Neuronal stem cell (in vitro differentiated cells): ENCODE results near the gene RTKN2. TPM values are rescaled to one million over a fixed set of nuclear protein-coding genes. Genes with fewer than 3 reads are reported as not detected.
A peak's percentile ranks its signal among the peaks of the same experiment; 100 is the strongest.

ENCODE experiments used
- DNase-seq: peaks from one replicate; pipeline ENCODE4 v3.0.0-alpha.2; 2013; ENCODE audit warnings: low spot score
- H2AFZ ChIP-seq: one replicate; pipeline ENCODE4 v1.6.1; 2013; ENCODE audit warnings: mild to moderate bottlenecking, low read length, inconsistent platforms
- H2AK5ac ChIP-seq: 2 replicates; pipeline ENCODE4 v1.6.1; 2013; ENCODE audit warnings: low read depth, mild to moderate bottlenecking, inconsistent platforms, low read length, moderate library complexity, mixed read lengths
- H2BK120ac ChIP-seq: 2 replicates; pipeline ENCODE4 v1.6.1; 2013; ENCODE audit warnings: low read depth, mild to moderate bottlenecking, inconsistent platforms, low read length, moderate library complexity, mixed read lengths
- H2BK12ac ChIP-seq: one replicate; pipeline ENCODE4 v1.6.1; 2013; ENCODE audit warnings: low read length, inconsistent platforms
- H2BK15ac ChIP-seq: 2 replicates; pipeline ENCODE4 v1.6.1; 2013; ENCODE audit warnings: mild to moderate bottlenecking, low read length, inconsistent platforms, mixed read lengths
- H2BK5ac ChIP-seq: one replicate; pipeline ENCODE4 v1.6.1; 2013; ENCODE audit warnings: inconsistent platforms, mild to moderate bottlenecking, low read length, moderate library complexity
- H3K14ac ChIP-seq: one replicate; pipeline ENCODE4 v1.6.1; 2013; ENCODE audit warnings: low read length, inconsistent platforms
- H3K18ac ChIP-seq: 2 replicates; pipeline ENCODE4 v1.6.1; 2013; ENCODE audit warnings: low read length, inconsistent platforms
- H3K23ac ChIP-seq: 2 replicates; pipeline ENCODE4 v1.6.1; 2013; ENCODE audit warnings: low read depth, mild to moderate bottlenecking, mixed read lengths, low read length, inconsistent platforms; ENCODE audit not compliant: poor library complexity
- H3K27ac ChIP-seq: replicated peaks from 3 replicates; pipeline ENCODE4 v1.5.1; 2013; ENCODE audit warnings: low read length, inconsistent platforms
- H3K27me3 ChIP-seq, 3 experiments: 2 replicates each; pipeline ENCODE4 v1.6.1; 2013; ENCODE audit warnings: low read length in 3 of 3, mild to moderate bottlenecking in 2 of 3, inconsistent platforms in 1 of 3, low read depth in 1 of 3, mixed read lengths in 1 of 3, moderate library complexity in 1 of 3; ENCODE audit not compliant: control insufficient read depth in 3 of 3, insufficient read depth in 3 of 3
- H3K36me3 ChIP-seq, 2 donors: replicated peaks in 1 of 2; 2 replicates each; pipeline ENCODE4 v1.6.1; 2013; ENCODE audit warnings: low read length in 2 of 2; ENCODE audit not compliant: control insufficient read depth in 2 of 2, insufficient read depth in 2 of 2
- H3K4ac ChIP-seq: 2 replicates; pipeline ENCODE4 v1.6.1; 2013; ENCODE audit warnings: inconsistent platforms, mild to moderate bottlenecking, low read length, moderate library complexity
- H3K4me1 ChIP-seq, 2 donors: 1 replicate in 1 of 2; 2 replicates in 1 of 2; pipeline ENCODE4 v1.6.1; 2013; ENCODE audit warnings: low read length in 2 of 2, low read depth in 1 of 2; ENCODE audit not compliant: control insufficient read depth in 2 of 2, insufficient read depth in 1 of 2
- H3K4me2 ChIP-seq: one replicate; pipeline ENCODE4 v1.6.1; 2013; ENCODE audit warnings: mild to moderate bottlenecking, low read length, inconsistent platforms; ENCODE audit not compliant: insufficient read depth, poor library complexity, severe bottlenecking
- H3K4me3 ChIP-seq, 2 donors: 2 replicates each; pipeline ENCODE4 v1.5.1; 2013; ENCODE audit warnings: low read length in 2 of 2, mild to moderate bottlenecking in 2 of 2, inconsistent platforms in 1 of 2, moderate library complexity in 1 of 2
- H3K79me1 ChIP-seq: one replicate; pipeline ENCODE4 v1.6.1; 2013; ENCODE audit warnings: low read depth, mild to moderate bottlenecking, inconsistent platforms, low read length, moderate library complexity
- H3K9ac ChIP-seq: one replicate; pipeline ENCODE4 v1.6.1; 2013; ENCODE audit warnings: mild to moderate bottlenecking, low read depth, low read length, inconsistent platforms; ENCODE audit not compliant: poor library complexity
- H3K9me3 ChIP-seq, 2 donors: replicated peaks in 1 of 2; 2 replicates each; pipeline versions ENCODE3 to v1.6.1; 2013; ENCODE audit warnings: low read length in 2 of 2, mild to moderate bottlenecking in 2 of 2, inconsistent platforms in 1 of 2, low read depth in 1 of 2, mixed read lengths in 1 of 2, moderate library complexity in 1 of 2; ENCODE audit not compliant: control insufficient read depth in 2 of 2, insufficient read depth in 1 of 2
- H4K8ac ChIP-seq: one replicate; pipeline ENCODE4 v1.6.1; 2013; ENCODE audit warnings: low read depth, mild to moderate bottlenecking, inconsistent platforms, low read length, moderate library complexity
- H4K91ac ChIP-seq: one replicate; pipeline ENCODE4 v1.6.1; 2013; ENCODE audit warnings: low read length, low read depth, mild to moderate bottlenecking, inconsistent platforms; ENCODE audit not compliant: poor library complexity
- WGBS, 2 donors: extraction: QIAGEN DNeasy Blood & Tissue Kit; methylation state at CpG; one replicate each; pipeline ENCODE4 v1.1.7; 2013; ENCODE audit warnings: missing lambda C conversion rate in 2 of 2, mixed read lengths in 1 of 2; ENCODE audit not compliant: insufficient read length in 2 of 2, insufficient replicate concordance in 1 of 2; ENCODE audit errors: extremely low coverage in 2 of 2; 5-methylcytosine and 5-hydroxymethylcytosine counted together
- polyA plus RNA-seq, 2 experiments: library from polyadenylated mRNA; stranded (reverse); fragments of 200-250 nt; gene quantifications; one replicate each; pipeline ENCODE4 v1.2.3, GENCODE V29; 2013

The RTKN2 gene
- 20.9 TPM for polyA plus RNA-seq (2013, experiment 1 of 2)
- polyA plus RNA-seq (2013, experiment 2 of 2), result 21.1 TPM

- H3K4me2 ChIP-seq, result peak within 1 kb of the TSS; percentile 75
- peak within 1 kb of the TSS; percentile 94 to 99 for H3K4me3 ChIP-seq
- WGBS, 2 donors, result no CpG with 5 or more reads among the region's 63 CpGs
- H2BK120ac ChIP-seq, result peak within 1 kb of the TSS; percentile 72
- H3K9ac ChIP-seq, result peak within 1 kb of the TSS; percentile 77
- peaks cover 0 to 18% of the 10 kb centered on the region in 2 donors for H3K36me3 ChIP-seq
- H4K91ac ChIP-seq, result no peak within 1 kb of the TSS
- H3K27ac ChIP-seq, result peak within 1 kb of the TSS; percentile 83
- H3K23ac ChIP-seq, result peak within 1 kb of the TSS; percentile 43
- peak; percentile 96 for DNase-seq
- H2BK5ac ChIP-seq, result peak within 1 kb of the TSS; percentile 77
- H3K9me3 ChIP-seq, result no peaks in the 10 kb centered on the region
- H2AFZ ChIP-seq, result peak within 1 kb of the TSS; percentile 99
- H3K4me1 ChIP-seq, result peaks cover 5 to 12% of the 10 kb centered on the region in 2 donors
- no peak within 1 kb of the TSS for H4K8ac ChIP-seq
- H2AK5ac ChIP-seq, result peak within 1 kb of the TSS; percentile 15
- H3K27me3 ChIP-seq, result peaks cover 0 to 26% (median 0%) of the 10 kb centered on the region in 3 experiments
- H2BK12ac ChIP-seq, result no peak within 1 kb of the TSS
- no peaks in the 10 kb centered on the region for H3K79me1 ChIP-seq
- no peak within 1 kb of the TSS for H3K4ac ChIP-seq
- H3K14ac ChIP-seq, result no peak within 1 kb of the TSS
- peak within 1 kb of the TSS; percentile 81 for H2BK15ac ChIP-seq
- H3K18ac ChIP-seq, result peak within 1 kb of the TSS; percentile 77
Measured at GRCh38 chr10:62268399-62269114, at the start of gene RTKN2. Gene RTKN2 (minus strand): TSS chr10:62268844. CDS start chr10:62268610, 234 bp downstream.

GRCh38 chr10:62317257-62317656 is 48.6 kb upstream of the RTKN2 start:
- Histone ChIP-seq H3K18ac (no peak overlapping the region), H3K14ac (no peak overlapping the region), H4K8ac (no peak overlapping the region), H3K9ac (no peak overlapping the region), H4K91ac (no peak overlapping the region), H3K4me3 (no peak overlapping the region), H3K79me1 (no peaks in the 10 kb centered on the region), H3K4ac (no peak overlapping the region), H3K4me2 (no peak overlapping the region), H2BK12ac (no peak overlapping the region), H2AFZ (no peak overlapping the region), H3K4me1 (no peaks in the 10 kb centered on the region), H2BK5ac (no peak overlapping the region), H3K23ac (no peak overlapping the region), H3K27ac (no peak overlapping the region), H3K36me3 (no peaks in the 10 kb centered on the region), H3K9me3 (no peaks in the 10 kb centered on the region), H3K27me3 (no peaks in the 10 kb centered on the region), H2AK5ac (no peak overlapping the region), H2BK15ac (no peak overlapping the region), H2BK120ac (no peak overlapping the region)
- no CpG with 5 or more reads among the region's 6 CpGs for WGBS, 2 donors
- no peak for DNase-seq

GRCh38 chr10:62309254-62309653 is 40.6 kb upstream of the RTKN2 start:
- H3K23ac ChIP-seq, result no peak overlapping the region
- H3K18ac ChIP-seq, result no peak overlapping the region
- no peak overlapping the region for H4K91ac ChIP-seq
- H3K27ac ChIP-seq, result no peak overlapping the region
- H3K79me1 ChIP-seq, result no peaks in the 10 kb centered on the region
- no peak overlapping the region for H3K9ac ChIP-seq
- DNase-seq, result no peak
- no peaks in the 10 kb centered on the region for H3K4me1 ChIP-seq
- H3K36me3 ChIP-seq, result no peaks in the 10 kb centered on the region
- no peak overlapping the region for H3K4ac ChIP-seq
- H3K4me2 ChIP-seq, result no peak overlapping the region
- no peak overlapping the region for H2BK12ac ChIP-seq
- no peak overlapping the region for H2BK15ac ChIP-seq
- H3K9me3 ChIP-seq, result no peaks in the 10 kb centered on the region
- no peaks in the 10 kb centered on the region for H3K27me3 ChIP-seq
- no CpG with 5 or more reads among the region's 2 CpGs for whole genome bisulfite sequencing, 2 donors
- H2AFZ ChIP-seq, result no peak overlapping the region
- H2BK120ac ChIP-seq, result no peak overlapping the region
- H2BK5ac ChIP-seq, result no peak overlapping the region
- no peak overlapping the region for H3K14ac ChIP-seq
- no peak overlapping the region for H3K4me3 ChIP-seq
- no peak overlapping the region for H4K8ac ChIP-seq
- no peak overlapping the region for H2AK5ac ChIP-seq

- Histone ChIP-seq H2BK12ac (no peak overlapping the region), H3K9ac (no peak overlapping the region), H3K79me1 (no peaks in the 10 kb centered on the region), H3K4me1 (no peaks in the 10 kb centered on the region), H4K8ac (no peak overlapping the region), H3K27ac (no peak overlapping the region), H3K9me3 (no peaks in the 10 kb centered on the region), H2BK15ac (no peak overlapping the region), H2AFZ (no peak overlapping the region), H3K27me3 (no peaks in the 10 kb centered on the region), H3K4me2 (no peak overlapping the region), H2BK120ac (no peak overlapping the region), H3K4me3 (no peak overlapping the region), H3K4ac (no peak overlapping the region), H3K14ac (no peak overlapping the region), H4K91ac (no peak overlapping the region), H3K36me3 (no peaks in the 10 kb centered on the region), H3K23ac (no peak overlapping the region), H3K18ac (no peak overlapping the region), H2AK5ac (no peak overlapping the region), H2BK5ac (no peak overlapping the region)
- DNase-seq, result no peak
Measured at GRCh38 chr10:62308101-62308500, 39.5 kb upstream of the RTKN2 start.
